SU-DHL-6 (cell line): ENCODE results near the gene MRFAP1L1.

Source experiments
- H2AFZ ChIP-seq: fragments of 200-600 bp; sonication (generic); 2 replicates; pipeline ENCODE4 v1.6.1; 2014; ENCODE audit warnings: low read depth, mild to moderate bottlenecking, moderate library complexity, mixed read lengths, antibody characterized with exemption, low read length; ENCODE audit not compliant: severe bottlenecking
- H3F3A ChIP-seq: fragments of 200-600 bp; shearing (Covaris generic); 2 replicates; pipeline ENCODE4 v1.6.0; 2016; ENCODE audit warnings: antibody characterized with exemption, mild to moderate bottlenecking; ENCODE audit not compliant: insufficient read depth
- H3K27ac ChIP-seq: fragments of 200-600 bp; sonication (generic); 2 replicates; pipeline ENCODE4 v1.5.1; 2016; ENCODE audit warnings: low read depth, mild to moderate bottlenecking, low read length, moderate library complexity, mixed read lengths
- H3K27me3 ChIP-seq: fragments of 200-600 bp; sonication (generic), shearing (Covaris generic); 2 replicates; pipeline ENCODE4 v1.6.0; 2014; ENCODE audit warnings: mild to moderate bottlenecking, low read length
- H3K36me3 ChIP-seq: fragments of 200-600 bp; sonication (generic); 2 replicates; pipeline ENCODE4 v1.6.1; 2014; ENCODE audit warnings: mild to moderate bottlenecking, low read length, mixed read lengths
- H3K4me2 ChIP-seq: fragments of 300-600, 200-600 bp; shearing (Covaris generic), sonication (generic); 2 replicates; pipeline ENCODE4 v1.6.0; 2014; ENCODE audit warnings: low read length, low read depth, mild to moderate bottlenecking; ENCODE audit not compliant: poor library complexity, severe bottlenecking
- H3K4me3 ChIP-seq: fragments of 200-600 bp; sonication (generic); 2 replicates; pipeline ENCODE4 v1.5.1; 2014; ENCODE audit warnings: antibody characterized with exemption, low read length, mild to moderate bottlenecking, mixed read lengths; ENCODE audit not compliant: insufficient read depth, poor library complexity, severe bottlenecking
- H3K79me2 ChIP-seq: fragments of 200-600 bp; sonication (generic); 2 replicates; pipeline ENCODE4 v1.6.1; 2014; ENCODE audit warnings: mild to moderate bottlenecking, low read length, moderate library complexity; ENCODE audit not compliant: insufficient read depth
- H3K9ac ChIP-seq: fragments of 200-600 bp; sonication (generic); 2 replicates; pipeline ENCODE4 v1.7.0; 2014; ENCODE audit warnings: mild to moderate bottlenecking, low read length
- H3K9me2 ChIP-seq: fragments of 200-600 bp; sonication (generic); replicated peaks from 2 replicates; pipeline ENCODE4 v1.6.1; 2014; ENCODE audit warnings: low read length; ENCODE audit not compliant: insufficient read depth
- H3K9me3 ChIP-seq: fragments of 200-600 bp; sonication (generic); 2 replicates; pipeline ENCODE4 v1.6.1; 2014; ENCODE audit warnings: low read length, mixed read lengths; ENCODE audit not compliant: insufficient read depth
- H4K20me1 ChIP-seq: fragments of 200-600 bp; sonication (generic); 2 replicates; pipeline ENCODE4 v1.6.1; 2014; ENCODE audit warnings: low read depth, mild to moderate bottlenecking, antibody characterized with exemption, low read length, moderate library complexity, mixed read lengths
- CTCF ChIP-seq: fragments of 200-600 bp; sonication (generic); IDR thresholded peaks from one replicate; pipeline ENCODE4 v1.5.1; 2017; ENCODE audit warnings: antibody characterized with exemption, mild to moderate bottlenecking, low read length, moderate library complexity; ENCODE audit not compliant: insufficient read depth, poor library complexity, severe bottlenecking
- EZH2phosphoT487 ChIP-seq: fragments of 200-600 bp; sonication (generic), shearing (Covaris generic); conservative IDR thresholded peaks from 2 replicates; pipeline ENCODE4 v1.6.1; 2018; ENCODE audit warnings: mild to moderate bottlenecking, antibody characterized with exemption, low read length, moderate library complexity, mixed read lengths

The MRFAP1L1 gene

GRCh38 chr4:6694177-6694901, 15.3 kb downstream of the MRFAP1L1 start:
- no peak overlapping the region for H3K4me2 ChIP-seq
- H3K27ac ChIP-seq: no peak overlapping the region
- no peak overlapping the region for H2AFZ ChIP-seq
- no peak overlapping the region for H3K4me3 ChIP-seq
- H3K9me2 ChIP-seq: no peaks in the 10 kb centered on the region
- no peaks in the 10 kb centered on the region for H3K79me2 ChIP-seq
- no peak overlapping the region for H3K9ac ChIP-seq
- no peaks in the 10 kb centered on the region for H3K36me3 ChIP-seq
- no peaks in the 10 kb centered on the region for H3F3A ChIP-seq
- H3K9me3 ChIP-seq: no peaks in the 10 kb centered on the region
- H4K20me1 ChIP-seq: no peaks in the 10 kb centered on the region
- H3K27me3 ChIP-seq: no peaks in the 10 kb centered on the region
- TF ChIP-seq CTCF (no peak), EZH2phosphoT487 (no peak)

DNA sequence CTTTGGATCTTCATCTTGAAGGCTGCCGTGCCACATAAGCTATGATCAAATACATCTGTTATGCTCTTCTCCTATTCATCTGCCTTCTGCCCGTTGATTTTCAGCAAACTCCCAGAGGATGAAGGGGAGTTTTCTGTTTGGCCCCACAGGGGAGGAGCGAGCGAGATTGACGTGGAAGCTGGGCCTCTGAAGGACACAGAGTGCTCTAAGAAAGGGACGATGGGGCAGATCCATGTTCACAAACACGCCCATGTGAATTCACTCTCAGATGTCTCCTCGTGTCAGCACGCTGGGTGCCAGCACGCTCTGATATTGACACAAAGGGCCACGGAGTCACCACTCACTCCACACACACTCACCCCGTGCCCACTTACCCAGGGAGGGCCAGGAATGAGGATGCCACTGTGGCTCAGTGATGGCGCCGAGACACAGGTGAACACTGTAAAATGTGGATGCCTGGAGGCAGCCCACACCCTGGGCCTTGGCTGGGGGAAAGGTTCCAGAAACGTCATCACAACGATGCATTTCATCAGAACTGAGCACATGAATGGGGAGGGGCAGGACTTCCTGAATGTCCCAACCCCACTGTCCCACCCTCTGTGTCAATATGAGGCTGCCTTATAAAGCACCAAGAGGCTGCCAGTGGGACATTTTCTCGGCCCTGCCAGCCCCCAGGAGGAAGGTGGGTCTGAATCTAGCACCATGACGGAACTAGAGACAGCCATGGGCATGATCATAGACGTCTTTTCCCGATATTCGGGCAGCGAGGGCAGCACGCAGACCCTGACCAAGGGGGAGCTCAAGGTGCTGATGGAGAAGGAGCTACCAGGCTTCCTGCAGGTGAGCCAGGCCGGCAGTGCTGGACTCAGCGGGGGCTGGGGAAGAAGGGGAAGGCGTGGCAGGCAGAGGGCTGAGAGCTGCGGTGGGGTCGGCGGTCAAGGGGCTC, 16.2 kb downstream of the MRFAP1L1 start, which contains the start of gene S100P:
Gene S100P (plus strand): TSS at position 648 of the 946 bp plus-strand sequence. CDS start 55 bp downstream, at position 703.
- TF ChIP-seq CTCF (no peak), EZH2phosphoT487 (no peak)
- Histone ChIP-seq H3F3A (no peaks in the 10 kb centered on the region), H3K9me3 (no peaks in the 10 kb centered on the region), H3K4me2 (no peak within 1 kb of the TSS), H3K27me3 (no peaks in the 10 kb centered on the region), H3K79me2 (no peaks in the 10 kb centered on the region), H2AFZ (no peak within 1 kb of the TSS), H3K27ac (no peak within 1 kb of the TSS), H4K20me1 (no peaks in the 10 kb centered on the region), H3K36me3 (no peaks in the 10 kb centered on the region), H3K9me2 (no peaks in the 10 kb centered on the region), H3K9ac (no peak within 1 kb of the TSS), H3K4me3 (no peak within 1 kb of the TSS)

DNA sequence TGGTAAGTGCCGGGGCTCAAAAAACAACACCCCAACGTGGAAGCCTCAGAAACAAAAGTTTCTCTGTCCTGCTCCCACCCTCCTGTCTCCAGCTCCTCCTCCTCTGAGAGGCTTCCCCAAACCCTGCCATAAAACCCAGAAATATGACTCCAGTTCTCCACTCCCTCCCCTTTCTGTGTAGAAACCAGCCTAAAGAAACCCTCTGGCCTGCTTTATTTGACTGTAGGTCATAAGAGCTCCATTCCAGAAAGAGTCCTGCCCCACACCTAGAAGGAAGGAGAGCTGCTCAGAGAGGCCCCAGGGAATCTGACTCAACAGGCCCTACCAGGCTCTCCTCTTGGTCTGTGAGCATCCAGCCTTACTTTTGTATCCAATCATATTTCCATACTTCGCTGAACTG, 16.9 kb downstream of the MRFAP1L1 start:
- Histone ChIP-seq H3K4me3 (no peak overlapping the region), H3K4me2 (no peak overlapping the region)

More for the DNA sequence above, 16.9 kb downstream of the MRFAP1L1 start:
- Histone ChIP-seq H3K9ac (no peak overlapping the region), H3K9me3 (no peaks in the 10 kb centered on the region), H3K36me3 (no peaks in the 10 kb centered on the region), H3K27ac (no peak overlapping the region), H4K20me1 (no peaks in the 10 kb centered on the region), H3K79me2 (no peaks in the 10 kb centered on the region), H3K27me3 (no peaks in the 10 kb centered on the region), H3F3A (no peaks in the 10 kb centered on the region), H3K9me2 (no peaks in the 10 kb centered on the region), H2AFZ (no peak overlapping the region)
- no peak for TF ChIP-seq EZH2phosphoT487
- no peak for TF ChIP-seq CTCF
